GM18868 (cell line): Measurements from ENCODE around the gene COPS6.
"Not testable (repeated sequence)": the region's sequence is repeated elsewhere in the genome, so short reads cannot be mapped to it uniquely, and the experiment has no call there.

ENCODE experiments used
- ATAC-seq: cut with Tn5 transposase; IDR thresholded peaks from one replicate; pipeline ENCODE4 v1.9.1; 2021; ENCODE audit warnings: mild to moderate bottlenecking, moderate library complexity; ENCODE audit not compliant: unreplicated experiment

Gene COPS6

GRCh38 chr7:100126239-100126930, 37.6 kb downstream of the COPS6 start:
- no peak for ATAC-seq

DNA sequence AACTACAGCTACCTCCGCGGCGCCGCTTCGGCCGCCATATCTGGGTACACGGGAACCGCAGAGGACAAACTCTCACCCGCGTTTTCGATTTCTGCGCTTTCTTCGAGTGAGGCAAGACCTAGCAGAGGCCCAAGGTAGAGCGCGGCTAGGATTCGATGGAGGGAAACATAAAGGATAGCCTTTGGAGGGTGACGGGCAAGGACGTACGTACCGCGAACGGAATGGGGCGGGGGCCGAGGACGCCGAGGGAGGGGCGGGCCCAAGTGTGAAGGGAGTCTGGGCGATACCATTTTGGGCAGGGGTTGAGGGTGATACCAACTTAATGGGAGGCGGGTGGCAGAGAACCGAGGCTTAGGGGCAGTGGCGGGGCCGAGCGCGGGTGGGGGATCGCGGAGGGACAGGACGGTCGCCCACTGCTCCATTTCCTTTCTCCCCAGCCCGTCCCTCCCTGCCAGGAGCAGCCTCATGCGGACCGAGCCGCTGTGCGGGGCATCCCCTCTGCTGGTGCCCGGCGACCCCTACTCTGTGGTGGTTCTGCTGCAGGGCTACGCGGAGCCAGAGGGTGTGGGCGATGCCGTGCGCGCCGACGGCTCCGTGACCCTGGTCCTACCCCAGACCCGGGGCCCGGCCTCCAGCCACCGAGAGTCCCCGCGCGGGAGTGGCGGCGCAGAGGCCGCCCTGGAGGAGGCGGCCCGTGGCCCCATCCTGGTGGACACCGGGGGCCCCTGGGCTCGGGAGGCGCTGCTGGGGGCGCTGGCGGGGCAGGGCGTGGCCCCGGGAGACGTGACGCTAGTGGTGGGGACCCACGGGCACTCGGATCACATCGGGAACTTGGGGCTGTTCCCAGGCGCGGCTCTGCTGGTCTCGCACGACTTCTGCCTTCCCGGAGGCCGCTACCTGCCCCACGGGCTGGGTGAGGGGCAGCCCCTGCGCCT, 38.4 kb downstream of the COPS6 start, which contains the start of gene MBLAC1:
Gene MBLAC1, plus strand, starts transcription at position 37 of the 935 bp plus-strand sequence. Its CDS starts 429 bp downstream, at position 466.
- peak; percentile 61 for ATAC-seq

GRCh38 chr7:100127866-100128636, 39.3 kb downstream of the COPS6 start:
- peak; percentile 10 for ATAC-seq

DNA sequence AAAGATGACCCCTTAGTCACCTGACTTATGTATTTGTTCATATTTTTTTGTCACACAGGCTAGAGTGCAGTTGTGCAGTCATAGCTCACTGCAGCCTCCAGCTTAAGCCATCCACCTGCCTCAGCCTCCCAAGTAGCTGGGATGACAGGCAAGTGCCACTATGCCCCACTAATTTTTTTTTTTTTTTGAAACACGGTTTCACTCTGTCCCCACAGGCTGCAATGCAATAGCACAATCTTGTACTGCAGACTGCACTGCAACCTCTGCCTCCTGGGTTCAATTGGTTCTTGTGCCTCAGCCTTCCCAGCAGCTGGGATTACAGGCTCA, 39.8 kb downstream of the COPS6 start:
- no peak for ATAC-seq

GRCh38 chr7:100130220-100130607, 41.4 kb downstream of the COPS6 start:
- ATAC-seq: not testable (repeated sequence)

GRCh38 chr7:100130608-100131453, 42.1 kb downstream of the COPS6 start:
- ATAC-seq: no peak

DNA sequence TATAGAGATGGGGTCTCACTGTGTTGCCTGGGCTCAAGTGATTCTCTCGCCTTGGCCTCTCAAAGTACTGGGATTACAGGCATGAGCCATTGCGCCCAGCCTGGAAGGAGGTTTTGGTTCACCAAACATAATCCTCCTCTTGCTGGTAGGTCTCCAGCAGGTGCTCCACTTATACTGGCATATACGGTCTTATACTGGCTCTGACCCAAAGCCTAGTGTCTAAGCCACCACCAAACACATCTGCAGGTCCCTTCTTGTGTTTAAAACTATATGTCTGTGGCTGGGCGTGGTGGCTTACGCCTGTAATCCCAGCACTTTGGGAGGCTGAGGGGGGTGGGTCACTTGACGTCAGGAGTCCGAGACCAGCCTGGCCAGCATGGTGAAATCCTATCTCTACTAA, 43.4 kb downstream of the COPS6 start:
- no peak for ATAC-seq

GRCh38 chr7:100132697-100133151, 44.0 kb downstream of the COPS6 start:
- peak; percentile 50 for ATAC-seq

DNA sequence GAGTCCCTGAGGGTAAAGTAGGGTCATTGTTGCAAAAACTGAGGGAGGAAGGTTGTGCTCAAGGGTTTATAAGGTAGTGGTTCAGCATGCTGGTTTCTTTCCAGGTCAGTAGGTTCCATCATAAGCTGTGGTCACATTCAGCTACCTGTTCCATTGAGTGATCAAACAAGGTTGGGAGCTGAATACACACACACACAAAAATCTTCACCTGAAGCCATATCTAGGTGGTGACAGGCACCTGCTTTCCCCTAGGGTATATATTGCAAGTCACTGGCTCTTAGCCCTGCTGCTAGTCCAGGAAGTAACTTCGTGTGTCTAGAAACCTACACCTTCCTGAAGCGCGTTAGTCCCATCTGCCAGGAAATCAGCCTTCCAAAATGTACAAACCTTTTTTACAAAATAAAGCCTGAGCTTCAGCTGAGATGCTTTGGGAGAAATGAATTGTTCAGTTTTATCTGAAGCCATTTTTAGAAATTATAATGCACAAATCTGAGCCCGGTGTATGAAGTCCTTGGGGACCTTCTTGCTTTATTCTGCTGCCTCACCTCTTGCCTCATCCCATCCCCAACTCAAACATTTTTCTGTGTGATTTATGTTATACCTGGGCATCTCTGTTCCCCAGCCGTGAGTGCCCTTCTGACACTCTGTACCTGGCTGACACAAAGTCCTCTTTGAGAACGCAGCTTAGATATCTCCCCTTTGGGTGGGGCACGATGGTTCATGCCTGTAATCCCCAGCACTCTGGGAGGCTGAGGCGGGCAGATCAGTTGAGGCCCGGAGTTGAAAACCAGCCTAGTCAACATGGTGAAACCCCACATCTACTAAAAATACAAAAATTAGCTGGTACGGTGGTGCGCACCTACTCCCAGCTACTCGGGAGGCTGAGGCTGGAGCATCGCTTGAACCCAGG, 49.3 kb downstream of the COPS6 start:
- ATAC-seq: no peak

DNA sequence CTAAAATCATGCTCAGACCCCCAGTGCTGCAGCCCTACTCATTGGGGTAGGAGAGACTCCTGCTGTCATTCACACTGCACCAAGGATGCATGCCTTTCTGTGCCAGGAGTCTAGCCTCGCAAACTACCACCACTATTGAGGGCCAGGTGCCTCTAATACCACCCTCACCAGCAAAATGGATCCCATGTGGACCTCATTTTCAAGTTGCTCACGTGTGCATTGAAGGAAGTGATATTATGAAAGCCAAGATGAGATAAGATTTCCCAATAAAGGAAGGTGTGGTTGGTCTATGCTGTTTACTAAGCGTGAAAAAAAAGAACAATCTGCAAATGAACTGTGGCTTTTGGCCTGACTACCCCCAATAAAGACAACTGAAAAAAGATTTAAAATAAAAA, 52.8 kb downstream of the COPS6 start:
- ATAC-seq: no peak
